Transverse colon (tissue), 4 donors: ENCODE measurements around the gene IGSF21. TPM values are rescaled to one million over a fixed set of nuclear protein-coding genes. Genes with fewer than 3 reads are reported as not detected.

ENCODE experiments used
- DNase-seq: peaks from one replicate; pipeline ENCODE4 v3.0.0-alpha.2; 2019
- H3K27ac ChIP-seq, 4 donors: fragments of 200-600 bp; sonication (generic); 2 replicates each; pipeline ENCODE4 v1.5.1; 2016 to 2018; ENCODE audit warnings: inconsistent platforms in 4 of 4
- H3K27me3 ChIP-seq: fragments of 200-600 bp; sonication (generic); 2 replicates; pipeline ENCODE4 v1.5.1; 2017; ENCODE audit warnings: inconsistent platforms
- H3K36me3 ChIP-seq, 4 donors: fragments of 200-600 bp; sonication (generic); 2 replicates each; pipeline ENCODE4 v1.5.1; 2017 to 2019; ENCODE audit warnings: inconsistent platforms in 4 of 4
- H3K4me1 ChIP-seq, 4 donors: fragments of 200-600 bp; sonication (generic); 2 replicates each; pipeline ENCODE4 v1.5.1; 2017 to 2020; ENCODE audit warnings: inconsistent platforms in 4 of 4
- H3K4me3 ChIP-seq, 4 donors: fragments of 200-600 bp; sonication (generic); 1 replicate in 1 of 4; 2 replicates in 3 of 4; pipeline versions ENCODE4 v1.5.1 to v1.6.1; 2017 to 2019; ENCODE audit warnings: inconsistent platforms in 4 of 4
- H3K9me3 ChIP-seq, 2 donors: fragments of 200-600 bp; sonication (generic); 2 replicates each; pipeline ENCODE4 v1.5.1; 2017 to 2019; ENCODE audit warnings: inconsistent platforms in 2 of 2
- EP300 ChIP-seq: sonication (generic); formaldehyde crosslinking; IDR thresholded peaks from one replicate; pipeline ENCODE4 v1.6.1; 2017; ENCODE audit warnings: antibody characterized with exemption, low read depth
- POLR2A ChIP-seq: fragments of 450-650 bp; IDR thresholded peaks from one replicate; pipeline ENCODE4 v1.6.1; 2016; ENCODE audit warnings: antibody characterized with exemption, mild to moderate bottlenecking, moderate library complexity
- POLR2AphosphoS5 ChIP-seq, 3 donors: sonication (generic); formaldehyde crosslinking; IDR thresholded peaks; one replicate each; pipeline ENCODE4 v1.6.1; 2016; ENCODE audit warnings: antibody characterized with exemption in 3 of 3
- WGBS, 2 donors: methylation state at CpG; one replicate each; pipeline ENCODE4 v1.1.5; 2018; ENCODE audit warnings: low coverage in 1 of 2; 5-methylcytosine and 5-hydroxymethylcytosine counted together
- in situ Hi-C, 4 donors: fragments of 200-750 bp; cut with MboI; loops; one replicate each; pipeline versions ENCODE4 v1.15.0 to v1.15.1; 2017; ENCODE audit warnings: low sequenced_read_pairs in 3 of 4, low pct_ligation_motif_present in 1 of 4, low pct_unique_long_range_greater_than_20kb in 1 of 4
- intact Hi-C: fragments of 100-400 bp; cut with DNase I; formaldehyde crosslinking; loops from one replicate; pipeline ENCODE4 v1.15.1; 2023; ENCODE audit warnings: low total_unique reads
- total RNA-seq, 4 donors: library from RNA; depleted of rRNA; stranded (reverse); fragments of >200 nt; gene quantifications; one replicate each; pipeline ENCODE4 v1.1.0, GENCODE V29; 2016
- TF ChIP-seq, protein P1 (sequence below), 5 experiments: fragments of 200-600 bp in 3 of 5; fragments of 450-650 bp in 2 of 5; sonication (generic) in 3 of 5; IDR thresholded peaks; 1 replicate in 2 of 5; 2 replicates in 3 of 5; pipeline ENCODE4 v1.5.1; 2016 to 2017; ENCODE audit warnings: antibody characterized with exemption in 5 of 5, inconsistent platforms in 3 of 5, mild to moderate bottlenecking in 2 of 5, moderate library complexity in 1 of 5

IGSF21 gene
- total RNA-seq, 4 donors from 2014 or later: 1.1 to 6.8 (median 1.6) TPM; not detected in 1

DNA sequence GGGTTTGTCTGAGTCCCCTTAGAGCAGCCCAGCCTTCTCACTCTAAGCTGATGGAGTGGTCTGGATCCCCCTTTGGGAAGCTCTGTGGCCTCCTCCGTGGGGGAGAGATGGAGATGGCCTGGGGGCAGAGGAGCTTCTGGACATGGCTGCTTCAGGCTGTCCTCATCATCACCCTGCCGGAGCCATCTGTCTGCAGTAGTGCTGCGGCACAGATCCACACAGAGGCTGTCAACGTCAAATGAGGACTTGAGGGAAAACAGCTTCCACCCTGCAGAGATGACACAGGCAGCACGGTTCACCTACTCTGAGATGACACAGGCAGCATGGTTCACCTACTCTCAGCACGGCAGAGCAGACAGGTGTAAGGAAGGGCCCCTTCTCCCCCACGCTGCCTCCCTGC lies 134.3 kb downstream of the IGSF21 start:
- no peak for DNase-seq
- 69% methylated on average over 7 of the region's 7 CpGs; no CpG with 5 or more reads in 1 of the 2 donors for WGBS, 2 donors

DNA sequence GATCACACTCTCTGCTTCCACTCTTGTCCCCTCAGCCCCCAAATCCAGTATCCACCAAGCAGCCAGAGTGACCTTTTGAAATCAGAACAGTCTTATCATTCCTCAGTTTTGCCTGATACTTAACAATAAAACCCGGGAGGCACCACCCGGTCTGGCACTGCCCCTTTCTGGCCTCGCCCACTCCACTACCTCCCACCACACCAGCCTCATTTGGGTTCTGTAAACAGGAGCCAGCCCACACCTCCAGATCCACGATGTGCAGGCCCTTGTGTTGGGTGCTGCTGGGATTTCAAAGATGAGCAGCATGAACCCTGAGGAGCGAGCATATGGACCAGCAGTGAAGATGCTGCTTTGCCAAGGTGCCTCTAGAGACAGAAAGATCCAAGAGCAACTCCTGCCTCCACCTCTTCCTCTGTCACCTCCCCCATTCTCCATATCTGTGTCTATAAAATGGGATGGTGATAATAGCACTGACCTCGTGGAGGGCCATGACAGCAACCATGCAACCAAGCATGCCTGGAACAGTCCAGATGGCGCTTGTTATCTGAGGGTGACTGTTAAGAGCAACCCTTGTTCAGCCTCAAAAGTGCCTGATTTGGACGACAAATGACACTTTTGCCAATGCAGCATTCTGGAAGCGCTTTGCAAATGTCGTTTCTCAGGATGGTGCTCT lies 136.0 kb downstream of the IGSF21 start:
- WGBS, 2 donors: 52 to 80% methylated on average over 1 to 10 of the region's 10 CpGs
- Histone ChIP-seq H3K9me3 (no peaks in the 10 kb centered on the region), H3K36me3 (no peaks in the 10 kb centered on the region), H3K4me3 (no peak overlapping the region), H3K4me1 (peaks cover 0 to 11% (median 3%) of the 10 kb centered on the region in 4 donors), H3K27me3 (no peaks in the 10 kb centered on the region), H3K27ac (no peak overlapping the region)
- TF ChIP-seq, protein P1, sequence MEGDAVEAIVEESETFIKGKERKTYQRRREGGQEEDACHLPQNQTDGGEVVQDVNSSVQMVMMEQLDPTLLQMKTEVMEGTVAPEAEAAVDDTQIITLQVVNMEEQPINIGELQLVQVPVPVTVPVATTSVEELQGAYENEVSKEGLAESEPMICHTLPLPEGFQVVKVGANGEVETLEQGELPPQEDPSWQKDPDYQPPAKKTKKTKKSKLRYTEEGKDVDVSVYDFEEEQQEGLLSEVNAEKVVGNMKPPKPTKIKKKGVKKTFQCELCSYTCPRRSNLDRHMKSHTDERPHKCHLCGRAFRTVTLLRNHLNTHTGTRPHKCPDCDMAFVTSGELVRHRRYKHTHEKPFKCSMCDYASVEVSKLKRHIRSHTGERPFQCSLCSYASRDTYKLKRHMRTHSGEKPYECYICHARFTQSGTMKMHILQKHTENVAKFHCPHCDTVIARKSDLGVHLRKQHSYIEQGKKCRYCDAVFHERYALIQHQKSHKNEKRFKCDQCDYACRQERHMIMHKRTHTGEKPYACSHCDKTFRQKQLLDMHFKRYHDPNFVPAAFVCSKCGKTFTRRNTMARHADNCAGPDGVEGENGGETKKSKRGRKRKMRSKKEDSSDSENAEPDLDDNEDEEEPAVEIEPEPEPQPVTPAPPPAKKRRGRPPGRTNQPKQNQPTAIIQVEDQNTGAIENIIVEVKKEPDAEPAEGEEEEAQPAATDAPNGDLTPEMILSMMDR (IDR thresholded peaks at IDR 0.05): no peak
- TF ChIP-seq EP300 (no peak), POLR2A (no peak), POLR2AphosphoS5 (IDR thresholded peaks at IDR 0.05) (no peak)
- intact Hi-C loops (no loop called here), in situ Hi-C loops (no loop called here)
- no peak for DNase-seq

More for the DNA sequence above, 134.3 kb downstream of the IGSF21 start:
- no peak overlapping the region for H3K4me3 ChIP-seq
- no peaks in the 10 kb centered on the region for H3K27me3 ChIP-seq
- no peaks in the 10 kb centered on the region for H3K9me3 ChIP-seq
- no peaks in the 10 kb centered on the region for H3K36me3 ChIP-seq
- no peak overlapping the region for H3K27ac ChIP-seq
- TF ChIP-seq POLR2A (no peak), POLR2AphosphoS5 (IDR thresholded peaks at IDR 0.05) (no peak), EP300 (no peak)
- TF ChIP-seq, protein P1 (IDR thresholded peaks at IDR 0.05): no peak
- in situ Hi-C loops: no loop called here
- H3K4me1 ChIP-seq: peaks cover 0 to 11% (median 3%) of the 10 kb centered on the region in 4 donors
- intact Hi-C loops: no loop called here

DNA sequence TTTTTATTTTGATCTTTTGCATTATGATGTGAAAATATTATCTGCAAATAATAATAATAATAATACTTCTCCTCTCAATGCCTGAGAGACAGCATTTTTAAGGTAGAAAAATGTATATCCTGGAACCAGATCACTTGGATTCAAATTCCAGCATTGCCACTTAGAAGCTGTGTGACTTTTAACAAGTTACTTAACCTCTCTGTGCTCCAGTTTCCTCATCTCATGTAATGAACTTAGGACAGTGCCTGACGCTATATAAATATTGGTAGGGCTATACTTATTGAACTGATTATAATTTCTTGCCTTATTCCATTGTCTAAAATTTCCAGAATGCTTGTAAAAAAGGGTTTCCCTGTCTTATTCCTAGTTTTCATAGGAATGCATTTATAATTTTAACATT lies 137.2 kb downstream of the IGSF21 start:
- no peak for DNase-seq
- H3K9me3 ChIP-seq: no peaks in the 10 kb centered on the region
- WGBS, 2 donors: 75 to 83% methylated on average over 1 of the region's 1 CpG
- intact Hi-C loops (no loop called here), in situ Hi-C loops (no loop called here)
- no peaks in the 10 kb centered on the region for H3K36me3 ChIP-seq
- H3K4me3 ChIP-seq: no peak overlapping the region
- H3K27me3 ChIP-seq: no peaks in the 10 kb centered on the region
- peaks cover 0 to 11% (median 3%) of the 10 kb centered on the region in 4 donors for H3K4me1 ChIP-seq
- no peak overlapping the region for H3K27ac ChIP-seq
- TF ChIP-seq POLR2A: no peak
- TF ChIP-seq EP300: no peak
- TF ChIP-seq POLR2AphosphoS5 (IDR thresholded peaks at IDR 0.05): no peak
- TF ChIP-seq, protein P1 (IDR thresholded peaks at IDR 0.05): no peak

DNA sequence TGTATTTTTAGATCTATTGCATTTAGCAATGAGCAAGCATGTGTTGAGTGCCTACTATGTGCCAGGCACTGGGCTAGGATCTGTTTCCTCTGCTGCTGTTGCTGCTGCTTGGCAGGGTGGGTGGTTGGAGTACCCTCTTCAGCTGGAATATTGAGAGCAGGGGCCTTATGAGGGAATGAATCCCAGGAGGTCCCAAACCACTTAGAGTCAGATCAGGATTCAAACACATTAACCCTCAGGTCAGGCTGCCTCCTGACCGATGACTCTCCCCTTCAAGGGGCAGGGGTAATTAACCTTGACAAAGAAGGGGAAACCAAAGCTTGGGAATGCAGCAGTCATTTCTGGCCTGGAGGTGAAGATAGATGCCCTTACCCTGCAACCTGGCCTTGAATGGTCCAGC lies 138.0 kb downstream of the IGSF21 start:
- intact Hi-C loops: no loop called here
- H3K4me3 ChIP-seq: no peak overlapping the region

More for the DNA sequence above, 138.0 kb downstream of the IGSF21 start:
- WGBS, 2 donors: 89% methylated on average over 1 of the region's 1 CpG; no CpG with 5 or more reads in 1 of the 2 donors
- Histone ChIP-seq H3K27me3 (no peaks in the 10 kb centered on the region), H3K36me3 (no peaks in the 10 kb centered on the region), H3K4me1 (peaks cover 0 to 6% (median 3%) of the 10 kb centered on the region in 4 donors), H3K27ac (no peak overlapping the region), H3K9me3 (no peaks in the 10 kb centered on the region)
- no peak for TF ChIP-seq EP300
- TF ChIP-seq POLR2A: no peak
- TF ChIP-seq, protein P1 (IDR thresholded peaks at IDR 0.05): no peak
- TF ChIP-seq POLR2AphosphoS5 (IDR thresholded peaks at IDR 0.05): no peak
- no peak for DNase-seq
- in situ Hi-C loops: no loop called here
